H1 (cell line): ENCODE results near the gene CPXM1. TPM values are rescaled to one million over a fixed set of nuclear protein-coding genes. Genes with fewer than 3 reads are reported as not detected.
A peak's percentile ranks its signal among the peaks of the same experiment; 100 is the strongest.

ENCODE experiments used
- CTCF ChIA-PET: fragments of 300-600 bp; sonication (Branson Sonifier 250); formaldehyde crosslinking; loops from one replicate; lab custom pipeline; 2021; ENCODE audit not compliant: partially characterized antibody; lab: Charles Lee
- POLR2A ChIA-PET: fragments of 300-600 bp; sonication (Branson Sonifier 250); formaldehyde crosslinking; loops from one replicate; lab custom pipeline; 2021; ENCODE audit warnings: inconsistent platforms; ENCODE audit not compliant: partially characterized antibody; lab: Charles Lee
- DNase-seq, 2 experiments: peaks; one replicate each; pipeline versions ENCODE4 v3.0.0 to v3.0.0-alpha.2; 2010 to 2022; ENCODE audit warnings: low spot score in 2 of 2, low read depth in 1 of 2, mixed read lengths in 1 of 2
- FAIRE-seq: peaks from 2 replicates; lab custom pipeline; 2011; peaks lifted over from hg19 to GRCh38; lab: Jason Lieb, UNC
- H2AFZ ChIP-seq: 2 replicates; pipeline ENCODE4 v1.8.1; 2012; ENCODE audit warnings: low read length, inconsistent platforms
- H2AK5ac ChIP-seq: 2 replicates; pipeline ENCODE4 v1.6.1; 2013; ENCODE audit warnings: low read depth, low read length
- H2BK120ac ChIP-seq: replicated peaks from 2 replicates; pipeline ENCODE3; 2013; ENCODE audit warnings: low read depth, low read length, inconsistent platforms
- H2BK12ac ChIP-seq: 2 replicates; pipeline ENCODE4 v1.6.1; 2013; ENCODE audit warnings: low read depth, low read length
- H2BK15ac ChIP-seq: 2 replicates; pipeline ENCODE4 v1.6.1; 2013; ENCODE audit warnings: low read length
- H2BK20ac ChIP-seq: 2 replicates; pipeline ENCODE4 v1.6.1; 2013; ENCODE audit warnings: low read length
- H2BK5ac ChIP-seq: 2 replicates; pipeline ENCODE4 v1.6.1; 2013; ENCODE audit warnings: low read depth, low read length
- H3K14ac ChIP-seq: 2 replicates; pipeline ENCODE4 v1.6.1; 2013; ENCODE audit warnings: inconsistent platforms; ENCODE audit not compliant: insufficient read length
- H3K18ac ChIP-seq: 2 replicates; pipeline ENCODE4 v1.6.1; 2013; ENCODE audit warnings: low read length; ENCODE audit errors: extremely low read depth
- H3K23ac ChIP-seq: 2 replicates; pipeline ENCODE4 v1.6.1; 2013; ENCODE audit warnings: inconsistent platforms; ENCODE audit not compliant: insufficient read length
- H3K23me2 ChIP-seq: 2 replicates; pipeline ENCODE4 v1.6.1; 2013; ENCODE audit warnings: low read depth, low read length
- H3K27ac ChIP-seq: 2 replicates; pipeline ENCODE4 v1.6.1; 2011; ENCODE audit warnings: low read depth, low read length, inconsistent platforms
- H3K27me3 ChIP-seq, 4 experiments: replicated peaks in 1 of 4; 1 replicate in 1 of 4; 2 replicates in 3 of 4; pipeline versions ENCODE4 v1.6.1 to v1.8.1; 2011 to 2013; ENCODE audit warnings: low read length in 3 of 4, mild to moderate bottlenecking in 3 of 4, inconsistent platforms in 2 of 4, mixed read lengths in 2 of 4, moderate library complexity in 1 of 4; ENCODE audit not compliant: control insufficient read depth in 3 of 4, insufficient read depth in 3 of 4; ENCODE audit errors: extremely low read depth in 1 of 4
- H3K36me3 ChIP-seq, 4 experiments: 2 replicates each; pipeline versions ENCODE4 v1.6.1 to v1.8.1; 2011 to 2013; ENCODE audit warnings: mild to moderate bottlenecking in 4 of 4, low read length in 3 of 4, moderate library complexity in 2 of 4, control low read depth in 1 of 4, inconsistent platforms in 1 of 4; ENCODE audit not compliant: insufficient read depth in 4 of 4, control insufficient read depth in 2 of 4
- H3K4ac ChIP-seq: replicated peaks from 2 replicates; pipeline ENCODE3; 2013; ENCODE audit warnings: low read length, low read depth, mixed read lengths, inconsistent platforms; ENCODE audit not compliant: insufficient read length
- H3K4me1 ChIP-seq, 4 experiments: replicated peaks in 1 of 4; 1 replicate in 1 of 4; 2 replicates in 3 of 4; pipeline versions ENCODE4 v1.6.1 to v1.8.1; 2011 to 2013; ENCODE audit warnings: low read length in 3 of 4, inconsistent platforms in 2 of 4, mixed read lengths in 1 of 4; ENCODE audit not compliant: insufficient read depth in 4 of 4, control insufficient read depth in 3 of 4
- H3K4me2 ChIP-seq, 2 experiments: 2 replicates each; pipeline versions ENCODE4 v1.6.1 to v1.8.1; 2011 to 2013; ENCODE audit warnings: low read depth in 2 of 2, low read length in 2 of 2, control low read depth in 1 of 2, inconsistent platforms in 1 of 2, mild to moderate bottlenecking in 1 of 2; ENCODE audit not compliant: insufficient read depth in 1 of 2
- H3K4me3 ChIP-seq, 4 experiments: fragments of 200-600, 300-600 bp in 1 of 4; sonication (generic), shearing (Covaris generic), sonication (Bioruptor Twin) in 1 of 4; 2 replicates each; pipeline versions ENCODE4 v1.5.1 to v1.8.1; 2011 to 2016; ENCODE audit warnings: low read length in 4 of 4, low read depth in 3 of 4, control low read depth in 2 of 4, inconsistent platforms in 2 of 4, mild to moderate bottlenecking in 2 of 4, mixed read lengths in 1 of 4, moderate library complexity in 1 of 4; ENCODE audit not compliant: insufficient read depth in 2 of 4; ENCODE audit errors: extremely low read depth in 1 of 4
- H3K56ac ChIP-seq: replicated peaks from 2 replicates; pipeline ENCODE3; 2013; ENCODE audit warnings: low read depth, mild to moderate bottlenecking, mixed read lengths, low read length, inconsistent platforms; ENCODE audit not compliant: insufficient read length
- H3K79me1 ChIP-seq: 2 replicates; pipeline ENCODE4 v1.6.1; 2013; ENCODE audit warnings: low read depth, low read length, control low read depth
- H3K79me2 ChIP-seq, 2 experiments: 2 replicates each; pipeline versions ENCODE4 v1.6.1 to v1.8.1; 2012 to 2013; ENCODE audit warnings: low read length in 2 of 2, mild to moderate bottlenecking in 2 of 2, inconsistent platforms in 1 of 2; ENCODE audit not compliant: insufficient read depth in 2 of 2, control insufficient read depth in 1 of 2
- H3K9ac ChIP-seq, 4 experiments: replicated peaks in 1 of 4; 1 replicate in 1 of 4; 2 replicates in 3 of 4; pipeline versions ENCODE4 v1.6.1 to v1.8.1; 2011 to 2013; ENCODE audit warnings: low read depth in 3 of 4, low read length in 3 of 4, control low read depth in 2 of 4, mild to moderate bottlenecking in 2 of 4, moderate library complexity in 2 of 4, inconsistent platforms in 1 of 4; ENCODE audit errors: extremely low read depth in 1 of 4
- H3K9me3 ChIP-seq, 2 experiments: 2 replicates each; pipeline versions ENCODE4 v1.6.1 to v1.8.1; 2012 to 2013; ENCODE audit warnings: mild to moderate bottlenecking in 2 of 2, moderate library complexity in 2 of 2, control low read depth in 1 of 2, inconsistent platforms in 1 of 2, low read depth in 1 of 2, low read length in 1 of 2, mixed read lengths in 1 of 2; ENCODE audit not compliant: insufficient read depth in 2 of 2
- H4K20me1 ChIP-seq, 2 experiments: replicated peaks in 1 of 2; 2 replicates each; pipeline versions ENCODE3 to v1.8.1; 2011 to 2013; ENCODE audit warnings: inconsistent platforms in 2 of 2, low read length in 2 of 2, mild to moderate bottlenecking in 1 of 2; ENCODE audit not compliant: insufficient read depth in 2 of 2, control insufficient read depth in 1 of 2
- H4K5ac ChIP-seq: 2 replicates; pipeline ENCODE4 v1.6.1; 2013; ENCODE audit warnings: low read length, low read depth, mixed read lengths, inconsistent platforms; ENCODE audit not compliant: insufficient read length
- H4K8ac ChIP-seq: 2 replicates; pipeline ENCODE4 v1.8.0; 2013; ENCODE audit warnings: mild to moderate bottlenecking, moderate library complexity, low read length, inconsistent platforms; ENCODE audit not compliant: insufficient read depth; ENCODE audit errors: extremely low read depth
- H4K91ac ChIP-seq: replicated peaks from 2 replicates; pipeline ENCODE3; 2013; ENCODE audit warnings: low read length, mixed read lengths, inconsistent platforms; ENCODE audit not compliant: insufficient read length
- CBX5 ChIP-seq: fragments of 300-800, 300-1000 bp; sonication (generic); IDR thresholded peaks from 2 replicates; pipeline ENCODE4 v1.7.1; 2016; ENCODE audit warnings: antibody characterized with exemption, low read length, low read depth
- CEBPB ChIP-seq: IDR thresholded peaks from 2 replicates; pipeline ENCODE4 v1.6.1; 2012; ENCODE audit warnings: low read depth, low read length
- CTCF ChIP-seq, 3 experiments: IDR thresholded peaks; 1 replicate in 2 of 3; 2 replicates in 1 of 3; pipeline versions ENCODE4 v1.5.1 to v1.6.1; 2011; ENCODE audit warnings: low read length in 3 of 3, mild to moderate bottlenecking in 3 of 3, inconsistent platforms in 2 of 3, low read depth in 1 of 3, moderate library complexity in 1 of 3; ENCODE audit not compliant: insufficient read depth in 1 of 3; ENCODE audit errors: control extremely low read depth in 1 of 3
- EZH2 ChIP-seq: fragments of 200-600 bp; sonication (generic); IDR thresholded peaks from 2 replicates; pipeline ENCODE4 v1.7.1; 2012; ENCODE audit warnings: low read depth, mild to moderate bottlenecking, moderate library complexity, low read length, inconsistent platforms; ENCODE audit not compliant: severe bottlenecking
- POU5F1 ChIP-seq: IDR thresholded peaks from 2 replicates; pipeline ENCODE4 v1.6.1; 2011; ENCODE audit warnings: low read depth, mild to moderate bottlenecking, low read length, moderate library complexity
- RAD21 ChIP-seq, 2 experiments: IDR thresholded peaks in 1 of 2; conservative IDR thresholded peaks in 1 of 2; 2 replicates each; pipeline ENCODE4 v1.6.1; 2011; ENCODE audit warnings: low read depth in 2 of 2, low read length in 2 of 2, improper control_type of control experiment in 1 of 2, inconsistent platforms in 1 of 2, mild to moderate bottlenecking in 1 of 2, moderate library complexity in 1 of 2
- SIX5 ChIP-seq: IDR thresholded peaks from 2 replicates; pipeline ENCODE4 v1.6.1; 2011; ENCODE audit warnings: mild to moderate bottlenecking, low read depth, low read length
- USF2 ChIP-seq: IDR thresholded peaks from 2 replicates; pipeline ENCODE4 v1.6.1; 2011; ENCODE audit warnings: low read length, improper control_type of control experiment
- WGBS, 2 experiments: shearing (Covaris generic) in 1 of 2; methylation state at CpG; one replicate each; pipeline versions ENCODE4 v1.1.6 to v1.1.7; 2013 to 2015; ENCODE audit warnings: low lambda C conversion rate in 2 of 2, mixed read lengths in 2 of 2, inconsistent platforms in 1 of 2, low coverage in 1 of 2, missing lambda C conversion rate in 1 of 2; ENCODE audit not compliant: insufficient replicate concordance in 2 of 2, insufficient coverage in 1 of 2, insufficient read length in 1 of 2; ENCODE audit errors: extremely low coverage in 1 of 2, missing lambda C conversion rate in 1 of 2; 5-methylcytosine and 5-hydroxymethylcytosine counted together
- polyA plus RNA-seq, 7 experiments: library from polyadenylated mRNA; depleted of rRNA in 3 of 7; stranded (reverse) in 5 of 7; unstranded in 2 of 7; fragments of >200 nt in 5 of 7; fragments of 200-250 nt in 2 of 7; gene quantifications; 1 replicate in 5 of 7; 2 replicates in 1 of 7; 4 replicates in 1 of 7; pipeline versions ENCODE4 v1.2.1 to v1.2.3, GENCODE V29; 2011 to 2013; ENCODE audit warnings: missing spikeins in 2 of 7, mixed read lengths in 2 of 7
- total RNA-seq: library from RNA; stranded (reverse); fragmentation: NEBNext Ultra II Directional; extraction: Animal tissue kit (Norgen Biotek cat#: 25700); gene quantifications from 2 replicates; pipeline ENCODE4 v1.2.1, GENCODE V29; 2021

CPXM1 gene
- total and polyA plus RNA-seq, 2 of the 8 experiments (the other 6 are each of a cell fraction or from before 2014, with no cell fraction given), result 31.3 to 81.9 TPM

- no peak overlapping the region for H2BK15ac ChIP-seq
- no peak for FAIRE-seq
- TF ChIP-seq CBX5 (no peak), RAD21 (IDR thresholded peaks at IDR 0.05 in 1 of 2, conservative IDR thresholded peaks at IDR 0.05 in 1 of 2; ENCODE audit: low read depth in 2 of 2, low read length in 2 of 2) (no peak), EZH2 (peak; percentile 85), CTCF (IDR thresholded peaks at IDR 0.05; ENCODE audit: control extremely low read depth in 1 of 3, insufficient read depth in 1 of 3, low read depth in 1 of 3, low read length in 3 of 3) (no peak), USF2 (no peak), CEBPB (no peak), POU5F1 (no peak), SIX5 (no peak)
Observed at GRCh38 chr20:2805689-2806350, 5.4 kb upstream of the CPXM1 start.

More at GRCh38 chr20:2805689-2806350, 5.4 kb upstream of the CPXM1 start:
- peaks cover 0 to 18% (median 10%) of the 10 kb centered on the region in 4 experiments; a peak in 6 of 7 replicates for H3K4me1 ChIP-seq
- no peak overlapping the region for H3K4ac ChIP-seq
- H3K9me3 ChIP-seq, result no peaks in the 10 kb centered on the region
- H3K9ac ChIP-seq, result no peak overlapping the region
- H3K79me2 ChIP-seq, result no peaks in the 10 kb centered on the region
- ChIA-PET POLR2A (interaction anchor here (1.4 kb wide), 1 partner anchor 50 kb away, joined by 4 read pairs; no protein-coding TSS in a partner anchor), CTCF (interaction anchor here (0.6 to 2.0 kb wide), 3 partner anchors 21 to 49 kb away, joined by 3 to 8 read pairs (median 3); no protein-coding TSS in a partner anchor)
- no peak overlapping the region for H2BK120ac ChIP-seq
- peaks cover 41 to 71% (median 64%) of the 10 kb centered on the region in 4 experiments for H3K27me3 ChIP-seq
- peak overlapping the region; percentile 78 to 79 for H3K4me2 ChIP-seq
- peak overlapping the region in 2 of 4 experiments; percentile 21 to 52; a peak in 5 of 8 replicates for H3K4me3 ChIP-seq
- H3K14ac ChIP-seq, result no peak overlapping the region
- H2AFZ ChIP-seq, result peak overlapping the region; percentile 16; the same call in 1 of the 2 replicates
- no peak overlapping the region for H2BK12ac ChIP-seq
- no peak overlapping the region for H4K91ac ChIP-seq
- H2AK5ac ChIP-seq, result no peak overlapping the region
- H4K20me1 ChIP-seq, result peaks cover 0 to 2% of the 10 kb centered on the region in 2 experiments
- H2BK5ac ChIP-seq, result no peak overlapping the region
- no peak overlapping the region; the same call in 1 of the 2 replicates for H4K8ac ChIP-seq
- no peak overlapping the region for H3K27ac ChIP-seq
- H3K79me1 ChIP-seq, result no peaks in the 10 kb centered on the region
- H2BK20ac ChIP-seq, result no peak overlapping the region
- H3K36me3 ChIP-seq, result no peaks in the 10 kb centered on the region
- H3K56ac ChIP-seq, result no peak overlapping the region
- DNase-seq, result peak in 1 of 2 experiments; percentile 61
- H3K23me2 ChIP-seq, result peaks cover 11% of the 10 kb centered on the region
- no peak overlapping the region for H4K5ac ChIP-seq
- 32% methylated on average over 22 of the region's 22 CpGs; no CpG with 5 or more reads in 1 of the 2 experiments for whole genome bisulfite sequencing, 2 experiments
- no peak overlapping the region for H3K23ac ChIP-seq
- no peak overlapping the region; the same call in 1 of the 2 replicates for H3K18ac ChIP-seq
